Osteoblast (primary cell): ENCODE data around the gene MYH10. TPM values are rescaled to one million over a fixed set of nuclear protein-coding genes. Genes with fewer than 3 reads are reported as not detected.

Experiments used
- DNase-seq: peaks from one replicate; pipeline ENCODE4 v3.0.0; 2011; ENCODE audit warnings: low spot score, mixed read lengths; ENCODE audit not compliant: insufficient read length; ENCODE audit errors: missing footprints
- H2AFZ ChIP-seq: 2 replicates; pipeline ENCODE4 v1.6.0; 2011; ENCODE audit warnings: mild to moderate bottlenecking, low read length
- H3K27ac ChIP-seq: 2 replicates; pipeline ENCODE4 v1.5.1; 2011; ENCODE audit warnings: mild to moderate bottlenecking, low read depth, low read length, moderate library complexity
- H3K27me3 ChIP-seq: 2 replicates; pipeline ENCODE4 v1.6.0; 2012; ENCODE audit warnings: mild to moderate bottlenecking, control low read depth, inconsistent platforms, low read length, moderate library complexity; ENCODE audit not compliant: insufficient read depth
- H3K36me3 ChIP-seq: 2 replicates; pipeline ENCODE4 v1.5.1; 2011; ENCODE audit warnings: mild to moderate bottlenecking, low read length, control low read depth, moderate library complexity; ENCODE audit not compliant: insufficient read depth
- H3K4me1 ChIP-seq: 2 replicates; pipeline ENCODE4 v1.5.1; 2011; ENCODE audit warnings: mild to moderate bottlenecking, low read length, control low read depth, moderate library complexity; ENCODE audit not compliant: insufficient read depth
- H3K4me2 ChIP-seq: 2 replicates; pipeline ENCODE4 v1.6.0; 2011; ENCODE audit warnings: mild to moderate bottlenecking, low read length; ENCODE audit not compliant: insufficient read depth
- H3K4me3 ChIP-seq: fragments of 200-600 bp; sonication (generic); 3 replicates; pipeline ENCODE4 v1.5.1; 2012; ENCODE audit warnings: mild to moderate bottlenecking, low read length, inconsistent platforms; ENCODE audit not compliant: insufficient read depth
- H3K79me2 ChIP-seq: 2 replicates; pipeline ENCODE4 v1.6.0; 2012; ENCODE audit warnings: mild to moderate bottlenecking, low read length, control low read depth, inconsistent platforms; ENCODE audit not compliant: insufficient read depth
- H3K9me3 ChIP-seq: 2 replicates; pipeline ENCODE4 v1.5.1; 2011; ENCODE audit warnings: low read depth, low read length, control low read depth
- H4K20me1 ChIP-seq: 2 replicates; pipeline ENCODE4 v1.6.0; 2012; ENCODE audit warnings: mild to moderate bottlenecking, low read length, control low read depth; ENCODE audit not compliant: insufficient read depth
- total RNA-seq: library from RNA; depleted of rRNA; stranded (reverse); fragments of >200 nt; gene quantifications from 2 replicates; pipeline ENCODE4 v1.2.3, GENCODE V29; 2012
- TF ChIP-seq, protein P1 (sequence below): IDR thresholded peaks from 2 replicates; pipeline ENCODE4 v1.5.1; 2011; ENCODE audit warnings: mild to moderate bottlenecking, low read depth, low read length, moderate library complexity; ENCODE audit errors: extremely low read depth

MYH10 gene
- total RNA-seq, 1 donor, result 40.9 TPM

DNA sequence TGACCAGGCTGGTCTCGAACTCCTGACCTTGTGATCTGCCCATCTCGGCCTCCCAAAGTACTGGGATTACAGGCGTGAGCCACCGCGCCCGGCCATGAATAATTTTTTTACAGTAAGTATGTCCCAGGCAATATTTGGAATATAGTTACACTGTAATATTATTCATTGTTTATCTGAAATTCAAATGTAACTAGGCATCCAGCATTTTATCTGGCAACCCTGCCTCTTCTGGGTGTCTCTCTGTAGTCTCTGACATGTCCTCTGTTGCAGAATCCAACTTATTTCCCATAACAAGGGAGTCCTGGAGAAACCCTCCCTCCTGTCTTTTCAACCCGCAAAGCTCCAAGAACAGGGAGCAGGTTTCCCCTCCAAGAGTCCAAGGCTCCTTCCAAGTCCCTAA lies 36.9 kb upstream of the MYH10 start:
- H3K9me3 ChIP-seq, result no peaks in the 10 kb centered on the region
- H3K27ac ChIP-seq, result no peak overlapping the region
- no peaks in the 10 kb centered on the region for H3K79me2 ChIP-seq
- no peak for DNase-seq
- H3K4me1 ChIP-seq, result peaks cover 4% of the 10 kb centered on the region
- no peaks in the 10 kb centered on the region for H4K20me1 ChIP-seq
- no peaks in the 10 kb centered on the region for H3K36me3 ChIP-seq
- no peak overlapping the region for H3K4me3 ChIP-seq
- TF ChIP-seq, protein P1, sequence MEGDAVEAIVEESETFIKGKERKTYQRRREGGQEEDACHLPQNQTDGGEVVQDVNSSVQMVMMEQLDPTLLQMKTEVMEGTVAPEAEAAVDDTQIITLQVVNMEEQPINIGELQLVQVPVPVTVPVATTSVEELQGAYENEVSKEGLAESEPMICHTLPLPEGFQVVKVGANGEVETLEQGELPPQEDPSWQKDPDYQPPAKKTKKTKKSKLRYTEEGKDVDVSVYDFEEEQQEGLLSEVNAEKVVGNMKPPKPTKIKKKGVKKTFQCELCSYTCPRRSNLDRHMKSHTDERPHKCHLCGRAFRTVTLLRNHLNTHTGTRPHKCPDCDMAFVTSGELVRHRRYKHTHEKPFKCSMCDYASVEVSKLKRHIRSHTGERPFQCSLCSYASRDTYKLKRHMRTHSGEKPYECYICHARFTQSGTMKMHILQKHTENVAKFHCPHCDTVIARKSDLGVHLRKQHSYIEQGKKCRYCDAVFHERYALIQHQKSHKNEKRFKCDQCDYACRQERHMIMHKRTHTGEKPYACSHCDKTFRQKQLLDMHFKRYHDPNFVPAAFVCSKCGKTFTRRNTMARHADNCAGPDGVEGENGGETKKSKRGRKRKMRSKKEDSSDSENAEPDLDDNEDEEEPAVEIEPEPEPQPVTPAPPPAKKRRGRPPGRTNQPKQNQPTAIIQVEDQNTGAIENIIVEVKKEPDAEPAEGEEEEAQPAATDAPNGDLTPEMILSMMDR, result no peak
- H2AFZ ChIP-seq, result no peak overlapping the region
- peaks cover 8% of the 10 kb centered on the region for H3K27me3 ChIP-seq
- no peak overlapping the region for H3K4me2 ChIP-seq

DNA sequence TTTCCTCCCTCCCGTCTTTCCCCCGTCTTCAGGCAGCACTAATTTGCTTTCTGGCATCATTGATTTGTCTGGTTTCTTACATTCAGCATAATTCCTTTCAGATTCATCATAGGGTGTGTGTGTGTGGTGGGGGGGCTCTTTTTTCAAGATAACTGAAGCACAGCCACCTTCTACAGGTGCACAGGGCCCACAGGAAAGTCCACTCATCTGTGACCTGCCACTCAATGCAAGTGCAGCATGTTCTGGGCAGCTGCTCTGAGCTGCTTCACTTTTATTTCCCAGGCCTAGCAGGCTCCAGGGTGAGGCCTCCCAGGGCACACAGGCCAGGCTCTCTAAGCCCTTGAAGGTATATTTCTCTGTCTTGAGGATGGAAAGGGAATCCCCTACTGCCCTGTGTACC lies 35.2 kb upstream of the MYH10 start:
- Histone ChIP-seq H3K27me3 (peaks cover 14% of the 10 kb centered on the region), H3K79me2 (no peaks in the 10 kb centered on the region), H3K4me3 (no peak overlapping the region), H3K9me3 (no peaks in the 10 kb centered on the region), H3K4me1 (peaks cover 4% of the 10 kb centered on the region), H4K20me1 (no peaks in the 10 kb centered on the region), H2AFZ (no peak overlapping the region), H3K4me2 (no peak overlapping the region), H3K36me3 (no peaks in the 10 kb centered on the region), H3K27ac (no peak overlapping the region)
- no peak for DNase-seq
- TF ChIP-seq, protein P1, result no peak

DNA sequence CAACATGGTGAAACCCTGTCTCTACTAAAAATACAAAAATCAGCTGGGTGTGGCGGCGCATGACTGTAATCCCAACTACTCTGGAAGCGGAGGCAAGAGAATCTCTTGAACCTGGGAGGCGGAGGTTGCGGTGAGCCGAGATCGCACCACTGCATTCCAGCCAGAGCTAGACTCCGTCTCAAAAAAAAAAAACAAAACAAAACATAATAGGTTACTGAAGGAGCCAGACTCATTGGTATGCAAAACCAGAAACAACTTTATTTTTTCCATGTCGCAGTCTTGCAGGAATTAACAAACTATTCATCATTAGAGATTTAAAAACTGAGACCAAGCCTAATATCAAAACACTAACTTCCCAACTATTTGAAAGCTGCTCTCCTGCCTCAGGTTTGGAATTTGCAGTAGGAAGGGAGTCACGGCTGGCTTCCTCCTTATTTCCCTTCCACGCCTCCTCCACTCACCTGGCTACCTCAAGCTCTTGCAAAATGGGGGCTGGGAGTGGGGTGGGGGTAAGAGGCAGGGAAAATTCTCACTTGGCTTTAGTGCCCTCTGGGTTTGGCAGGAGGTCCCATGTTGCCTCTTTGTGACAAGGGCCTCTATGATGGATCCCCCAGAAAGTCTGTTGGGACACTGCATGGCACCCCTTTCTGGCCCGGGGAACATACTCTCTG lies 34.1 kb upstream of the MYH10 start:
- DNase-seq, result no peak
- TF ChIP-seq, protein P1, result no peak
- H3K4me1 ChIP-seq, result no peaks in the 10 kb centered on the region

DNA sequence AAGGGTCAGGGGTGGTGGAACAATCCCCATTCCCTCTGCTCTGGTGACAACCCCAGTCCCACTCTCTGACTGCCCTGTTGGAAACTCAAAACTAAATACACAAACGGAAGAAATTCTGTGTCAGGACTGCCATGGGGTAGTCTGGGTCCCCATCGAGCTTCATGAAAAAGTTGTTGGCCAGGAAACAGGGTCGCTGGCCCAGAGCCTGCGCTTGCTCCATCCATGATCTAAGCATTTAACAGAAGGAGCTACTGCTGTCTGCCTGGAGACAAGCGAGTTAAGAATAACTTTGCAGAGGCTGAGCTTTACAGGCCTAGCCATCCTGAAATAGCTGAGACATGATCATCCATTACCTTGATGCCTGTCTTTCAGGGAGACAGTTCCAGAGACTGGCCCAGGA lies 32.4 kb upstream of the MYH10 start:
- H3K4me1 ChIP-seq, result no peaks in the 10 kb centered on the region
- H3K4me2 ChIP-seq, result no peak overlapping the region
- TF ChIP-seq, protein P1, result no peak
- H4K20me1 ChIP-seq, result no peaks in the 10 kb centered on the region
- DNase-seq, result no peak
- H3K36me3 ChIP-seq, result no peaks in the 10 kb centered on the region
- H3K27ac ChIP-seq, result no peak overlapping the region
- H3K79me2 ChIP-seq, result no peaks in the 10 kb centered on the region
- no peak overlapping the region for H3K4me3 ChIP-seq
- H3K27me3 ChIP-seq, result peaks cover 14% of the 10 kb centered on the region
- H2AFZ ChIP-seq, result no peak overlapping the region
- H3K9me3 ChIP-seq, result no peaks in the 10 kb centered on the region

More for the DNA sequence above, 34.1 kb upstream of the MYH10 start:
- no peaks in the 10 kb centered on the region for H4K20me1 ChIP-seq
- H2AFZ ChIP-seq, result no peak overlapping the region
- H3K4me2 ChIP-seq, result no peak overlapping the region
- no peaks in the 10 kb centered on the region for H3K79me2 ChIP-seq
- H3K9me3 ChIP-seq, result no peaks in the 10 kb centered on the region
- H3K27me3 ChIP-seq, result peaks cover 14% of the 10 kb centered on the region
- no peak overlapping the region for H3K27ac ChIP-seq
- no peaks in the 10 kb centered on the region for H3K36me3 ChIP-seq
- no peak overlapping the region for H3K4me3 ChIP-seq
